Measurements from ENCODE around the gene GNAS-AS1. TPM values are rescaled to one million over a fixed set of nuclear protein-coding genes. Genes with fewer than 3 reads are reported as not detected.

Gene GNAS-AS1
- total and polyA plus RNA-seq, 2 of the 8 experiments (the other 6 are each of a cell fraction or from before 2014, with no cell fraction given), result 4.7 to 13.7 TPM

- no peak overlapping the region; the same call in 1 of the 2 replicates for H2BK20ac ChIP-seq (ENCODE audit: low read length)
- no peak overlapping the region for H3K4ac ChIP-seq (replicated peaks; ENCODE audit: insufficient read length, low read depth, low read length)
- H3K9ac ChIP-seq (replicated peaks in 1 of 4; ENCODE audit: extremely low read depth in 1 of 4, low read depth in 3 of 4, low read length in 3 of 4), result no peak overlapping the region
- H3K23ac ChIP-seq (ENCODE audit: insufficient read length), result no peak overlapping the region
- no peak overlapping the region for H4K5ac ChIP-seq (ENCODE audit: insufficient read length, low read depth, low read length)
- no peak for DNase-seq (ENCODE audit: low read depth in 1 of 2, low spot score in 2 of 2)
- H3K18ac ChIP-seq (ENCODE audit: extremely low read depth, low read length), result no peak overlapping the region
- no peak overlapping the region for H2BK120ac ChIP-seq (replicated peaks; ENCODE audit: low read depth, low read length)
- no peaks in the 10 kb centered on the region for H3K79me1 ChIP-seq (ENCODE audit: low read depth, low read length)
- H3K79me2 ChIP-seq (ENCODE audit: control insufficient read depth in 1 of 2, insufficient read depth in 2 of 2, low read length in 2 of 2), result no peaks in the 10 kb centered on the region
- no peaks in the 10 kb centered on the region; the same call in 1 of the 2 replicates for H3K23me2 ChIP-seq (ENCODE audit: low read depth, low read length)
- H3K14ac ChIP-seq (ENCODE audit: insufficient read length), result no peak overlapping the region
- H3K9me3 ChIP-seq (ENCODE audit: insufficient read depth in 2 of 2, low read depth in 1 of 2, low read length in 1 of 2), result no peaks in the 10 kb centered on the region
- WGBS, 2 experiments (ENCODE audit: extremely low coverage in 1 of 2, insufficient coverage in 1 of 2, insufficient read length in 1 of 2, insufficient replicate concordance in 2 of 2, low coverage in 1 of 2, low lambda C conversion rate in 2 of 2, missing lambda C conversion rate in 1 of 2), result 83% methylated on average over 10 of the region's 10 CpGs; no CpG with 5 or more reads in 1 of the 2 experiments
- no peak overlapping the region for H4K91ac ChIP-seq (replicated peaks; ENCODE audit: insufficient read length, low read length)
- ChIA-PET CTCF (ENCODE audit: partially characterized antibody) (interaction anchor here (0.7 to 1.7 kb wide), 3 partner anchors 9 to 90 kb away, joined by 3 to 4 read pairs (median 3); no protein-coding TSS in a partner anchor), POLR2A (ENCODE audit: partially characterized antibody) (interaction anchor here (2.0 to 2.3 kb wide), 2 partner anchors 10 to 74 kb away, joined by 4 to 9 read pairs; no protein-coding TSS in a partner anchor)
- no peaks in the 10 kb centered on the region for H4K20me1 ChIP-seq (replicated peaks in 1 of 2; ENCODE audit: control insufficient read depth in 1 of 2, insufficient read depth in 2 of 2, low read length in 2 of 2)
- H2AFZ ChIP-seq (ENCODE audit: low read length), result no peak overlapping the region
- H3K4me3 ChIP-seq (ENCODE audit: extremely low read depth in 1 of 4, insufficient read depth in 2 of 4, low read depth in 3 of 4, low read length in 4 of 4), result no peak overlapping the region
- 0 out of 2 replicates have a peak overlapping the region, but pooled peaks have one; percentile 35 for H2BK5ac ChIP-seq (ENCODE audit: low read depth, low read length)
- H3K4me2 ChIP-seq (ENCODE audit: insufficient read depth in 1 of 2, low read depth in 2 of 2, low read length in 2 of 2), result no peak overlapping the region
- H2BK12ac ChIP-seq (ENCODE audit: low read depth, low read length), result 0 out of 2 replicates have a peak overlapping the region, but pooled peaks have one; percentile 93
- no peak overlapping the region for H2AK5ac ChIP-seq (ENCODE audit: low read depth, low read length)
- H2BK15ac ChIP-seq (ENCODE audit: low read length), result peak overlapping the region; percentile 23; the same call in 1 of the 2 replicates
- H3K36me3 ChIP-seq (ENCODE audit: control insufficient read depth in 2 of 4, insufficient read depth in 4 of 4, low read length in 3 of 4), result no peaks in the 10 kb centered on the region
- H3K27me3 ChIP-seq (replicated peaks in 1 of 4; ENCODE audit: control insufficient read depth in 3 of 4, extremely low read depth in 1 of 4, insufficient read depth in 3 of 4, low read length in 3 of 4), result no peaks in the 10 kb centered on the region
- FAIRE-seq, result no peak
- H4K8ac ChIP-seq (ENCODE audit: extremely low read depth, insufficient read depth, low read length), result no peak overlapping the region
- no peak overlapping the region for H3K56ac ChIP-seq (replicated peaks; ENCODE audit: insufficient read length, low read depth, low read length)
- H3K27ac ChIP-seq (ENCODE audit: low read depth, low read length), result no peak overlapping the region
- H3K4me1 ChIP-seq (replicated peaks in 1 of 4; ENCODE audit: control insufficient read depth in 3 of 4, insufficient read depth in 4 of 4, low read length in 3 of 4), result peaks cover 0 to 5% (median under 1%) of the 10 kb centered on the region in 4 experiments; a peak in 3 of 7 replicates
- TF ChIP-seq RBBP5 (IDR thresholded peaks at IDR 0.05; ENCODE audit: borderline replicate concordance, low read depth, low read length), result no peak
Measured at GRCh38 chr20:58790454-58790853, 60.2 kb downstream of the GNAS-AS1 start.
